Dermis blood vessel endothelial cell (primary cell): Measurements from ENCODE around the gene EPAS1. TPM values are rescaled to one million over a fixed set of nuclear protein-coding genes. Genes with fewer than 3 reads are reported as not detected.

Experiments used
- DNase-seq: peaks from one replicate; pipeline ENCODE4 v3.0.0; 2010
- total RNA-seq: library from RNA; depleted of rRNA; stranded (reverse); fragments of >200 nt; gene quantifications from 2 replicates; pipeline ENCODE4 v1.2.3, GENCODE V29; 2014

The EPAS1 gene
- total RNA-seq, 1 donor from 2014 or later: 283 TPM

DNA sequence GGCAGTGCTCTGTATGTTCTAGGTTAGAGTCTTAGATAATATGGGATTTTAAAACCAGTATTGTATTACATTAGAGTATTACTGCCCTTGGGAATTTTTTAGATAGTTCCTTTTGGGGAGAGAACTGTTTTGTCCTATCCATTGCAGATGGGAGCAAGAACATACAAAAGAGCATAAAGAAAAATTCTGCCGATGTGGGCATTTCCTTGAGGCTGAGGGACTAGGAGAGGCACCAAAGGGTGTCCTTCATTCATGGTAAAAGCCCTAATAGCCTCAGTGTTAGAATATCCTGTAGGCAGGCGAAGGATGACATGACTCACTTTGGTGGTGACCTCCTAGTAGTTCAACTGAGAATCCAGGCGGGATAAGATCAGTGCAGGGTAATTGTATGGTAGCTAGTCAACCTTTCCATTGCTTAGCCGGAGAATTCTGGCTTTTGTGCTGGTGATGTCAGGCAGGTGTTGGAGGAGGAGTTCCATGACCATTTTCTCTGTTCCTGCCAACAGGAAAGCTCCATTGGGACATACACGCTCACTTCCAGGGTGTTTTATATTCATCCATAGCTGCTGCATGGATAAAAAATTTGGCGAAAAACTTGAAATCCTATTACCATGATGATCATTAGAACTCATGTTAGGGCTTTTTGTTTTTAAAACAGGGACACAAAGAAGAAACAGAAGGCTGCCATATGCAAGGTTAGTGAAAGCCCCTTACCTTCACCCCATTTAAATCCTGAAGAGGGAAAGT lies 28.1 kb downstream of the EPAS1 start:
- peak; percentile 91 for DNase-seq

DNA sequence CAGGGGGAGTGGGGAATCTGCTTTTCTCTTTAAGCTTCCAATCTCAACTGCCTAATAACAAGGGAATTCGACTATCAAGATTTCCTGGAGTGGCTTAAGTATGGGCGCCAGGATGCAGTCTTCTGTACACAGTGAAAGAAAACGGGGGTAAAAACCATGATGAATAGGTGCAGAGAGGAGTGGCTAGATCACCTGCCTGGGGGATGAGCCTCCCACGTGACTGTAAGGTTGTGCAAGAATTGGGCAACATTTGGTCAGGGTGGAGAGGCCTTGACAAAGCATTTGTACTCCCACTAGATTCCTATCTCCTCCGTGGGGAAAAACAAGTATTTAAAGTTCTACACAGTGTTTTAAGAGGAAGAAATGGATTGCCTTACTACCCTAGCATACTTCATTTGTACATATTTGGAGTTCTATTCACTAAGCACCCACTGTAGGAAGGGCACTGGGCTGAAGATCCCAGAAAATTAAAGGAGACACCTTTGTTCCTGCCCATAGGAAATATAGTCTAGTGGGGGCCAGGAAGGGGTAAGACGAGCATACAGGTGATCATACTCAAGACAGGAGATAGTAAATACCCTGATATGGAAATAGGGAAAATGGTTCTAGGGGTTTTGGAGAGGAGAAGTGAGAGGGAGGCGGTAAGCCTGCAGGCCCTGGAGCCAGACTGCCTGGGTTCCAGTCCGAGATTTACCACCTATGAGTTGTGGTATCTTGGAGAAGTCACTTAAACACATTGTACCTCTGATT lies 29.2 kb downstream of the EPAS1 start:
- no peak for DNase-seq

DNA sequence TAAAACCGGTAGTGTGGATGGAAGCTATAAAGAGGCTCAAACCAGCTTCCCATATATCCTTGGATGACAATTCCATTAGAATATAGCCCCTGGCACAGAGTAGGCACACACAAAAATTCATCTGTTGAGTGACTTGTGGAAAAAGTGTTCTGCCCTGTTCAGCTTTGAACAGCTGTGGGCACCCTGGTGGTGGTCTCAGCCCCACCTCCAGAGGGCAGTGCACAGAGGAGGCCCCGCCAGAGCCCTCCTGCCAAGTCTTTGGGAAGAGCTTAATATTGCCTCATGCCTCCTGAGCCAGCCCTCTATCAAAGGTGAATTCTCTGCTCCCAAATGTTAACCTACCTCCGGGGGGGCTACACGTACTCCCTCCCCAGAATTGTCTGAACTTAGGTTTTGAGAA lies 30.4 kb downstream of the EPAS1 start:
- no peak for DNase-seq

DNA sequence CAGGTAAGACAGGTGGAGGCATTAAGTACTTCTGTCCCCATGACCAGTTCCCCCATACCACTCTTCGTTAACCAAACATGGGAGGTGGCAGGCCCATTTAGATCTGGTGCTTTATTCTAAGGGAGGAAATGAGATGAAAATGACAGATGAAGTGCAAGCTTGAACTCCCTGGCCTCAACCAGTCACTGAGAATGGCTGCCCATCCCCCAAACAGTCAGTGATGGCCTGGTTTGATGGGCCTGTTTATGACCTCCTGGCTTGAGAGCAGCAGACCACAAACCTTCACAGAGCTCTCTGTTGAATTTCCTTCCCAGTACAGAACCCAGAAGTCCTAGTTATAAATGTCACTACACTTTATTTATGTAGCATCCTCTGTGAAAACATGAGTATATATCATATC lies 31.1 kb downstream of the EPAS1 start:
- no peak for DNase-seq

DNA sequence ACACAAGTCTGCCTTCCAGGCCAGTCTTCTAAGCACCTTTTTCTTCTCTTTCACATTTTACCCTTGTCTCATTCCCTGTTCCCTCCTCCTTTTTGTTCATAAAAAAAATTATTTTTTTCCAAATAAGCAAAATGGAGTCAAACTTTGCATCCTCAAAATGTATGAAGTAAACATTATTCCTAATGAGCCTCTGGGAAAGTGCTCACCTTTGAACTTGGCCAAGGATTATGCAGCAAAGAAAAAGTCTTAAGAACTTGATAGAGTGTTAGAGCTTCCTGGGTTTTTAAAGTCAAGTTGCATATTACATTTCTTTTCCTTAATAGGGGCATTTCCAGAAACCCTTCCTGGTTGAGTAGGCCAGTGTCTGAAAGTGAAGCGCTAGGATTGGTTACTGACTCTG lies 31.6 kb downstream of the EPAS1 start:
- no peak for DNase-seq

DNA sequence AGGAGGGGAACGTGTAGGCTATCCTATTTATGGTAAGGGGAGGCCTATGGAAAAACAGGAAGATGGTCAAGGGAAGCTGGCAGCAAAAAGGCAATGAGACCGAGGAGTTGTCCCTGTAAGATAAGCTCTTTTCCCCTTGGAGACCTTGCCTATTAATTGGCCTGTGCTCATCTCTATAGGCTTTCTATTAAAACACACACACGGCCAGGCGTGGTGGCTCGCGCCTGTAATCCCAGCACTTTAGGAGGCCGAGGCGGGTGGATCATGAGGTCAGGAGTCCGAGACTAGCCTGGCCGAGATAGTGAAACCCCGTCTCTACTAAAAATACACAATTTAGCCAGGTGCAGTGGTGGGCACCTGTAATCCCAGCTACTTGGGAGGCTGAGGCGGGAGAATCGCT lies 32.1 kb downstream of the EPAS1 start:
- no peak for DNase-seq

DNA sequence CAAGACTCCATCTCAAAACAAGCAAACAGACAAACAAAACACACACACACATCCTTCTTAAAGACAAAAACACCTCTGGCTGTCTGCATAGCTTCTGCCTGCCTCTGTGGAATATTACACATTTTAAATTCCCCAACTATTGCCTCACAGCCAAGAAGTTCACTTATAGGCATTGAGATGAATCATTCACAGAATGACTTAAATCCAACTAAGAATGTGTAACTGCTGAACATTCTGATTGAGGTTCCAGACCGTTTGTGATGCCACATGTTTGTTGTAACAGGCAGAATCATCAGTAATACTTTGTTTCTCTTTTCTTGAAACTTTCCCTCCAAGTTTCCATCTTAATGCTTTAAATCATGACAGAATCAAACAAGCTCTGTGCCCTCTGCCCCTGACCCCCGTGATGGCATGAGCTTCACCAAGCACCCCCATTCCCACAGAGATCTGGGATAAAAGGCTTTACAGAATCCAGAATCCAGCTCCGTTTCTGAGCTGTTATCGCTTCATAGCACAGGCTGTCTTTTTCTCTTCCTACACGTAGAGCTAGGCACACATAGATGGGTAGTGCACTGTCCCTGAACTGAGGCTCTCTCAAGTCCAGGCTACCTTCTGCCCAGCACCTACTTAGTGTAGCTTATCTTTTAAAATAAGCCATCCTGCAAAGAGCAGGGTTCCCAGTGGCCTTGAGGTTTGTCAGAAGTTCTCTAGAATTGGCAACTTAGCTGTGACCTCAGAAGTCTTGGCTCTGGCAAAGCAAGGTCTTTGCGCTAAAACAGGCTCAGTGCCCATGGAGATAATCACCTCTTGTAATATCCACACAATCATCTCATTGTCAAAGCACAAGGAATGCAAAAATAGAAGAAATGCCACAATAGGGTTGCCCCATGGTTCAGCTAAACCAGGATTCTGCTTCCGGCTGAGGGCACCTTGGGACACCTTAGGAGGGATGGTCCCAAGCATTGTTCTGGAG lies 32.9 kb downstream of the EPAS1 start:
- peak; percentile 56 for DNase-seq

DNA sequence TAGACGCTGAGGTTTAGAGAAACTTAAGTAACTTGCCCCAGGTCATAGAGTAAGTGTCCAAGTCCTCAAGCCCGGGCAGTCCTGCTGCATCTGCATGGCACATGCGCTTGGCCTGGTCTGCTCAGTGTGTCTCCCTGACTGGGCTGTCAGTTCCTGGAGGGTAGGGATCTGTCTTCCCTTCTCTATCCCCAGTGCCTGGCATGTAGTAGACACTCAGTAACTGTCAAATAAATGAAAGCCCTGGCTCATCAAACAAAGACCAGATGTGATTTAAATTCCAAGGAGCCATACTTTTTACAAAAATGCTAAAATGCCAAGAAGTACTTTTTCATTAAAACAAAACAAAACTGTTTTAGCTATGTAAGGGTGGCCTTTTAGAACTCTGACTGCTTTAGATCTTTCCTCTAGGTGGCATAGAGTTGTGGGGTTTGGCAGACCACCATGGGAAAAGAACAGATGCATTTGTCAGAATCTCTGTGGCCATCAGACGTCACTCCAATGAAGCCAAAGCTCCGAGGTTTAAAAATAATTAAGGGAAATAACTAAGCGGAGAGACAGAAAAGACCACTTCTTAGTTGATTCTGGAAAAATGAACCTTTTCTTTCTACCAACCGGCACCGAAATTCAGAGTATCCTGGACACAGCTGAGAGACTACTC lies 34.0 kb downstream of the EPAS1 start:
- no peak for DNase-seq

DNA sequence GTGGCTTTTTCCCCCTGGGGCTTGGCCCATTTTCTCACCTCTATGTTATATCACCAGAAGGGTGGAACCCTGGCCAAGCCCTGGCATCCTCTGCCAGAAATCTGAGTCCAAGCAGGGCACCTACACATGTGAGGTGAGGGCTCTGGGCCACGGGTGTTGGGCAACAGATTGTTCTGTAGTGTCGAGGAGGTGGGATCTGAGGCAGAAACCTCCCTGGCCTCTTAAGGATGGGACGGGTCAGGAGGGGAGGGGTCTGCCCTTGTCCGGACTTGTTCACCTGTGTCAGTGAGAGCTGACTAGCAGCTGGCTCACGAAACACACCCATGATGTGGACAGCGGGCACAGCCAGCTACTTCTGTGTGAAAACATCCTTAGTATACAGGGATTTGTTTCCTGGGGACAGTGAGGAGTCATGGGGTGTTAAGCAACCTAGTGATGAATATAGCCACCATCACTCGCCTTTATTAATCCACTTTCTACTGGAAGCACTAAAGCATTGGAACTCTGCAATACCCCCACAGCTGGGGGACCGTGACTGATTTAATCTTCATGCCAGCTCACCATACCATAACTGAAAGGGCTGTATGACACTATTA lies 35.6 kb downstream of the EPAS1 start:
- DNase-seq: no peak

DNA sequence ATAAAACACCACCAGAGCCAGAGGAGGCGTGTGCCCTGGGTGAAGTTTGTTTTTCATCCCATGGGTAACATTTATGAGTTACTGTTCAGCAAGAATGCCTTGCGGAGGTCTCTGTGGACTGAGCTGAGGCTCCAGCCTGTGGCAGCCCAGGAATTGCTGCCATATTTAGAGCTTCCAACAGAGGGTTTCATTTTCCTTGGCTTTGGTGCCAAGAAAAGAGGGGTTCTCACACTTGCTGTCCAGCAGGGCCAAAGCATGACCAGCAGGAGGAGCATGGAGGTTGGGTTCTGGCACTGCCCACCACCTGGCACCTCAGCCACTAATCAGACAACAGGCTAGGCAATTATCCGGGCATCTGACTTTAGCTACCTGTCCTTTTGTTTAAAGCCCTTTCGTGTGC lies 36.7 kb downstream of the EPAS1 start:
- peak; percentile 70 for DNase-seq

DNA sequence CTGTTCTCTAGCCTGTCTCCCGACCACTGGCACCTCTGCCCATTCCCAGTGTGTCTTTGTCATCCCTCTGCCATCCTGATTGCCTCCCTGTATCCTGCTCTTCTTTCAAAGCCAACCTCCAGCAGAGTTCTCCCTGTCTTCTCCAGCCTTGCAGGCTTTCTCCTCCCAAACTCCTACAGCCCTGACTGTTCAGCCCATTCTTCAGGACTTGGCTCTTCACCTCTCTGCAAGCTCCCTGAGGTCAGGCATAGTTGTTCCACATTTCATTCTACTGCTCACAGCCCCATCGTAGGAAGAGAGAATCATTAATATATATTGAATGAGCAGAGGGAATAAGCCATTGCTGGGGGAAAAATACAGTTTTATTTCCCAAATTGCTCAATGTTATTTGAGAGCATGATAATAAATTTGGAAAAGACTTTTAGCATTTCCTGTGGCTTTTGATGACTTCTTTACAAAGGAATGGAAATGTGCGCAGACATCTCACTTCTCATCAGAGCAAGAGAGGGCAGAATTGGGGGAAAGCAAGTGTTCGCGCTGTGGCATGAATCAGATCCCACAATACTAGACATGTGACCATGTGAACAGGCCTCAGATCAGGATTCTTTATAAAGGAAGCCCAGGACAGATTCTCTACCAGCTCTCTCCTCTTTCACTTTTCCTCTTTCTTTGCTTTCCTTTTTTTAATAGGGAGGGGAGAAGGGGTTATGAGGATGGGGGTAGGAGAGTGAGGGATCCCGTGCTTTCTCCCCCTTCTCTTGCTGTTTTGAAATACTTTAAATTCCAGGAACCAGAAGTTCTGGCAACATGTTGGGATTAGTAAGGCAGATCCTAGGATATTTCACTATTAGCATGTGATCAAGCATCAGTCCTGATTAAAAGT lies 37.4 kb downstream of the EPAS1 start:
- DNase-seq: peak; percentile 69

DNA sequence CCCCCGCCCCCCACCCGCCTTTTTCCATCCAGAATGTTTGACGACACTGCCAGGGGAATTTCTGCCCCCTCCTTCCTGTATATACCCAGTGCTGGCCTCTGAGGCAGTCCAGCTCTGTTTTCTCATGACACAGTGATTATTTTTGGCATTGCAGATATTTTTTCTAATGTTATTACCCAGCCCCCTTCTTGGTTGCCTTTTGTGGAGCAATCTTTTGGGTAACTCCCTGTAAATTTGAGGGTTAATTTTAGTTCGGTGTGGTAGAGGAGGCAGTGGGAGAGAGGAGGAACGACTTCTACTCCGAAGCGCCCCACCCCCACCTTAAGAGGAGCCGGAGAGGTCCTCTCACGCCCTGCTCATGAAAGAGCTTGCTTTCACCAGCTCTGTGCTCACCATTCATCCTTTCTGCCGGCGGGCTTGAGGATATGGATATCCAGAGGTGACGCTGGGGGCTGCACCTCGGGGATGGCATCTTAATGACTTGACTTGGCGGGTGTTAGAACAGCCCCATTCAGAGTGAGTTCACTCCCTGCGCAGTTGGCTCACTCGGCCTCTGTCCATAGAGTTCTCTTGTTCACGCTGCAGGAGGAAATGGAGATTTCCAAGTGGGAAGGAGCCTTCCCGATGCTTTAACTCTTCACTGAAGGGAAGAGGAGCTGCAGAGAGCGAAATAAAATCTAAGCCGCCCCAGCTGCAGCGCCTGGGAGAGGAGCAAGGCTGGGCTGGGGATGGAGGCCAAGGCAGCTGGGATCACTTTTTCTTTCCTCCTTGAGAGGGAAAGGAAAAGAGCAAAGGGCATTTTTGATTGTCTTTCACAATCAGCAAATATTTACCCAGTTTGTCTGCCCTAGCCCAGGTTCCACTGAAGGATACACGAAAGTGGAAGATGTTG lies 38.4 kb downstream of the EPAS1 start:
- peak; percentile 86 for DNase-seq

DNA sequence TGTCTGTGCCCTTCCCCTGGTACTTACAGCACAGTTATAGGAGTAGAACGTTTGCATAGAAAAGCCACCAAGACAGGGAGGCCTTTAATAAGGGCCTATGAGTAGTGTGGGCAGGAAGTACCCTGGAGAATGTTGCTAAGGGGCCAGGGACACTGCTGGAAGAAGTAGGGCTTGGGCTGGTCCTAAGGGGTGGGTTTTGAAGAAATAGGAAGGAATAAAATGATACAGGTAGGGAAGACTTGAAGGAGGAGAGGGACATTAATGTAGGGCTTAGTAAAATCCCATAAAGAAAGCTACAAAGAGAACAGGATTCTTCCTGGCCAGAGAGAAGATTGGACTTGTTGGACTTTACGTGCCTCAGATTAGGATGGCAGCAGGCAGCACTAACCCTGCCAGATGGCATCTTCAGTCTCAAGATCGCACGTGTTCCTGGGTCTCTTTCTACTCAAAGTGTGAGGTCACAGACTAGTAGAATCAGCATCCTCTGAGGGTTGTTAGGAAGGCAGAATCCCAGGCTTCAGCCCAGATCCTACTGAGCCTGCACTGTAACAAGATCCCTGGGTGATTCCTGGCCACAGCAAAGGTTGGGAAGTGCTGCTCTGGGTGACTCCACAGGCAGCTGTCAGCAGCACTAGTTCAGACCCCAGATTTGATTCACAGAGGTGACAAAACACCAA lies 39.2 kb downstream of the EPAS1 start:
- DNase-seq: no peak

DNA sequence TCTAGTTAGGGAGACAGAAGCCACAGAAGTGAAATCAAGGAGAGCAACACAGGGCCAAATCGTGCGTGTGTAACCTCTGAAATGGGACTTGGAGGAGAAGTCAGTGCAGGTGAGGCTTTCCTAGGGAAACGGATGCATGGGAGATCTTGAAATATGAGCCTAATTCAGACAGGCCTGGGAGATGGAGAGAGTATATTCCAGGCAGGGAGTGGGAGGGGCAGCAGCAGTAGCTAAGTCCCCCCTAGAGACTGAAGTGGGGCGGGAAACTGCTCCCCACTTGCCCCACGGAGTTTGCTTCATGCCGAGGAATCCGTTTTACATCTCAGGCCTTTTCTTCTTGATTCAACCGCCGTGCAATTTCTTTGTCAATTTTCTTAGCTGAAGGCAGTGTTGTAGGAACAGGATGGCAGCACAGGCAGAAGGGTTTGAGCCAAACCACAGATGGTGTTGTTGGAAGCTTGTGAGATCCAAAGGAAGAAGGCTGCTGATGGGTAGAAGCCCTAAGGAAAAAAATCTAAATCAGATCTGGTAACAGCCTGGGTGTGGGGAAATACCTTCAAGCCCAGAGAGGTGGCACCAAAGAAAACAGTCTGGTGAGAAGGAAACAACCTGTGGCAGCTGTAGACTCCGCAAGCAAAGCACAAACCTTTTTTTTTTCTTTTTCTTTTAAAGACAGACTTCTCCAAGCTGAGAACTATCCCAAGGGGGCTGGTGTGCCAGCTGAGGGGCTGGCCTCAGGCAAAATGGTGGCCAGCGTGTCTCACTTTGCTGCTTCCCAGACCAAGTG lies 40.2 kb downstream of the EPAS1 start:
- DNase-seq: no peak

DNA sequence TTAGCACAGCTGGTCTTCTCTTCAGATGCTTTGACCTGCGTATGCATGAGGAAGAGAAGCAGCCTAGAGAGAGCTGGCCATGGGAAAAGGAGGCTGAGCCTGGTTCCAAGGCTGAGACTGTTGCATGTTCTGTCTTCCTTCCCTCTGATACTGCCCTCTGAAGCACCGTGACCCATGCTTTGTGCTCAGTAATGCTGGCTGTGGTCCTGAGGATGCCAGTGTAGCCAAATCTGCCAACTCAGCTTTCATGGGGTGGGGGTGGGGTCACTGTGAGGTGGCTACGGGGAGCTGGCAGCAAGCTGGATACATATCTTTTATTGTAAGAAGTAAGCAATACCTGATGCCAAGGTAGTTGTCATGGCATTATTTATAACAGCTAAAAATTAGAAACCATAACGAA lies 41.5 kb downstream of the EPAS1 start:
- no peak for DNase-seq

DNA sequence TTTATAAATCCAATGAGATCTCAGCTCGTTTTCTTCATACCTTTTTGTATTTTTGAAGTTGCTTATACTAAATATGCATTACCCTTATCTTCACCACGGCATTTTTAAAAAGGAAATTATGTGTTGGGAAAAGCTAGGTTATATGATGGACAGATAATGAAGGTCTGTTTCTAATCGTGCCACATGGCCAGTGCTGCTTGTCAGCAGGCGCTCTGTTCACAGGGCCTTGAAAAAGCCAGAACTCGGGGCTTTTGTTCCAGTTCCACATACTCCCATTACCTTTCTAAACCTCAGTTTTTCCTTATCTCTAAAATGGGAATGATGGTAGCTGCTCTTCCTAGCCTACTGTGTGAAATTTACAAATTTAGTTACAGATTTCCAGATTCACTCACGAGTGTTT lies 42.0 kb downstream of the EPAS1 start:
- DNase-seq: no peak

DNA sequence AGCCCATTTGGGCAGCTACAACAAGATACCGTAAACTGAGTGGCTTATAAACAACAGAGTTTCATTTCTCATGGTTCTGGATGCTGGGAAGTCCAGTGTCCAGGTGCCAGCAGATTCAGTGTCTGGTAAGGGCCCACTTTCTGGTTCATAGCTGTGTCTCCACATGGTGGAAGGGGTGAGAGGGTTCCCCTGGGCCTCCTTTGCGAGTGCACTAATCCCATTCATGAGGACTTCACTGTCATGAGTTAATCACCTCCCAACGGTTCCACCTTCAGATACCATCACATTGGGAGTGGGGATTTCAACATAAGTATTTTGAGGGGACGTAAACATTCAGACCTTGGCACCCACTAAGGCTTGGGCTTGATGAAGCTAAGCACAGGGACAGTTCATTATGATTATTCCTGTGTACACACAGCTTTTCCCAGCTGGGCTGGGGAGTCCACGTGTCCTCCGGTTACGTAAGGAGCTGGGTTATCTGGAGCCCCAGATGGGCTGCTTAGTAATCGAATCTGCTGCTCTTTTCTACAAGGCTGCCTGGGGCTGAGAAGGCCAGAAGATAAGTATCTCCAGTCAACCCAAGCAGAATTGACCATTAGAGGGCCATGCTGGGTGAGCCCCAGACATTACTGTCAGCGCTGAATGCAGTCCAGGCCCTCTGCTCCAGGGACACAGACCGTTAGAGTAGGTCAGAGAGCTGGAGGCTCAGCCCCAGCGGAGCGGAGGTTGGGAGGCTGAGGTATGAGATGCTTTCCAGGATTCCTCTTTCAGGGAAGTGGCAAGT lies 42.7 kb downstream of the EPAS1 start:
- DNase-seq: no peak
